Neural progenitor cell (in vitro differentiated cells): ENCODE results near the gene LMBR1L. TPM values are rescaled to one million over a fixed set of nuclear protein-coding genes. Genes with fewer than 3 reads are reported as not detected.
"Not testable (repeated sequence)": the region's sequence is repeated elsewhere in the genome, so short reads cannot be mapped to it uniquely, and the experiment has no call there.

ENCODE experiments used
- DNase-seq: peaks from one replicate; pipeline ENCODE4 v3.0.0-alpha.2; 2016; ENCODE audit warnings: low spot score
- H2AFZ ChIP-seq: fragments of 200-600 bp; sonication (generic); replicated peaks from 2 replicates; pipeline ENCODE4 v1.6.1; 2016; ENCODE audit warnings: antibody characterized with exemption
- H3F3A ChIP-seq: fragments of 200-600 bp; sonication (generic); 2 replicates; pipeline ENCODE4 v1.6.1; 2016; ENCODE audit warnings: antibody characterized with exemption, low read depth
- H3K27ac ChIP-seq: fragments of 200-600 bp; sonication (generic); 2 replicates; pipeline ENCODE4 v1.5.1; 2016; ENCODE audit warnings: mild to moderate bottlenecking
- H3K27me3 ChIP-seq: fragments of 200-600 bp; sonication (generic); 2 replicates; pipeline ENCODE4 v1.6.1; 2016; ENCODE audit warnings: mild to moderate bottlenecking, moderate library complexity
- H3K36me3 ChIP-seq: fragments of 200-600 bp; sonication (generic); 2 replicates; pipeline ENCODE4 v1.5.1; 2016
- H3K4me1 ChIP-seq: fragments of 200-600 bp; sonication (generic); 2 replicates; pipeline ENCODE4 v1.6.1; 2016; ENCODE audit warnings: mixed run types
- H3K4me2 ChIP-seq: fragments of 200-600 bp; sonication (generic); 2 replicates; pipeline ENCODE4 v1.6.1; 2016
- H3K4me3 ChIP-seq: fragments of 200-600 bp; sonication (generic); 2 replicates; pipeline ENCODE4 v1.5.1; 2016
- H3K79me2 ChIP-seq: fragments of 200-600 bp; sonication (generic); 2 replicates; pipeline ENCODE4 v1.6.1; 2016; ENCODE audit warnings: low read depth
- H3K9ac ChIP-seq: fragments of 200-600 bp; sonication (generic); 2 replicates; pipeline ENCODE4 v1.6.1; 2016
- H3K9me3 ChIP-seq: fragments of 200-600 bp; sonication (generic); 2 replicates; pipeline ENCODE4 v1.5.1; 2016; ENCODE audit warnings: low read depth
- H4K20me1 ChIP-seq: fragments of 200-600 bp; sonication (generic); 2 replicates; pipeline ENCODE4 v1.6.1; 2016; ENCODE audit warnings: low read depth
- H3K27ac Mint-ChIP-seq: 3 replicates; pipeline ENCODE4 v1.8.0; 2021; ENCODE audit warnings: mixed read lengths
- H3K27me3 Mint-ChIP-seq: 2 replicates; pipeline ENCODE4 v1.8.0; 2022; ENCODE audit warnings: low read depth, mild to moderate bottlenecking, inconsistent platforms, moderate library complexity, mixed read lengths; ENCODE audit not compliant: insufficient read depth
- H3K36me3 Mint-ChIP-seq: 3 replicates; pipeline ENCODE4 v1.8.0; 2021; ENCODE audit warnings: mixed read lengths
- H3K4me1 Mint-ChIP-seq: 3 replicates; pipeline ENCODE4 v1.8.0; 2021; ENCODE audit warnings: mixed read lengths
- H3K4me3 Mint-ChIP-seq: 3 replicates; pipeline ENCODE4 v1.8.0; 2021; ENCODE audit warnings: mild to moderate bottlenecking, moderate library complexity, mixed read lengths
- H3K9me3 Mint-ChIP-seq: 3 replicates; pipeline ENCODE4 v1.8.0; 2020; ENCODE audit warnings: mixed read lengths
- CTCF ChIP-seq: fragments of 200-600 bp; sonication (generic); IDR thresholded peaks from 2 replicates; pipeline ENCODE4 v1.5.1; 2017; ENCODE audit warnings: antibody characterized with exemption, mild to moderate bottlenecking
- EZH2 ChIP-seq: fragments of 200-600 bp; sonication (generic); IDR thresholded peaks from 2 replicates; pipeline ENCODE4 v1.6.1; 2017; ENCODE audit warnings: antibody characterized with exemption, mild to moderate bottlenecking, moderate library complexity
- EZH2phosphoT487 ChIP-seq: fragments of 200-600 bp; sonication (generic); IDR thresholded peaks from 2 replicates; pipeline ENCODE4 v1.6.1; 2017; ENCODE audit warnings: antibody characterized with exemption
- total RNA-seq: library from RNA; depleted of rRNA; stranded (reverse); fragments of >200 nt; gene quantifications from 2 replicates; pipeline ENCODE4 v1.2.3, GENCODE V29; 2015; ENCODE audit warnings: low replicate concordance

Gene LMBR1L
- total RNA-seq, 1 donor from 2014 or later, result 32.7 TPM

- H3K27ac Mint-ChIP-seq, result no peak overlapping the region
Measured at GRCh38 chr12:49138999-49139398, 28.4 kb upstream of the LMBR1L start.

GRCh38 chr12:49138587-49138986 lies 27.9 kb upstream of the LMBR1L start:
- H3K79me2 ChIP-seq, result no peaks in the 10 kb centered on the region
- H3K27ac ChIP-seq, result no peak overlapping the region
- no peak for TF ChIP-seq EZH2
- TF ChIP-seq EZH2phosphoT487, result no peak
- TF ChIP-seq CTCF, result no peak
- no peaks in the 10 kb centered on the region for H3F3A ChIP-seq
- H3K9me3 Mint-ChIP-seq, result no peaks in the 10 kb centered on the region
- no peak overlapping the region for H3K4me2 ChIP-seq
- peaks cover 4% of the 10 kb centered on the region for H3K36me3 Mint-ChIP-seq
- H3K9ac ChIP-seq, result no peak overlapping the region
- H3K9me3 ChIP-seq, result no peaks in the 10 kb centered on the region
- H3K27me3 ChIP-seq, result no peaks in the 10 kb centered on the region
- H4K20me1 ChIP-seq, result no peaks in the 10 kb centered on the region
- H3K4me1 Mint-ChIP-seq, result peaks cover 9% of the 10 kb centered on the region
- H3K36me3 ChIP-seq, result no peaks in the 10 kb centered on the region
- H2AFZ ChIP-seq, result no peak overlapping the region
- peaks cover 5% of the 10 kb centered on the region for H3K4me1 ChIP-seq
- H3K27me3 Mint-ChIP-seq, result peaks cover 2% of the 10 kb centered on the region
- no peak overlapping the region for H3K4me3 ChIP-seq
- no peak overlapping the region for H3K4me3 Mint-ChIP-seq
- DNase-seq, result no peak
- H3K27ac Mint-ChIP-seq, result no peak overlapping the region

More at GRCh38 chr12:49138999-49139398, 28.4 kb upstream of the LMBR1L start:
- H3K27me3 Mint-ChIP-seq, result peaks cover 2% of the 10 kb centered on the region
- peaks cover 4% of the 10 kb centered on the region for H3K36me3 Mint-ChIP-seq
- Histone ChIP-seq H3F3A (no peaks in the 10 kb centered on the region), H3K9ac (no peak overlapping the region), H3K4me2 (no peak overlapping the region), H3K9me3 (no peaks in the 10 kb centered on the region), H4K20me1 (no peaks in the 10 kb centered on the region), H2AFZ (no peak overlapping the region), H3K4me1 (peaks cover 5% of the 10 kb centered on the region), H3K4me3 (no peak overlapping the region), H3K36me3 (no peaks in the 10 kb centered on the region), H3K27ac (no peak overlapping the region), H3K79me2 (no peaks in the 10 kb centered on the region), H3K27me3 (no peaks in the 10 kb centered on the region)
- peaks cover 6% of the 10 kb centered on the region for H3K4me1 Mint-ChIP-seq
- no peaks in the 10 kb centered on the region for H3K9me3 Mint-ChIP-seq
- no peak for DNase-seq
- H3K4me3 Mint-ChIP-seq, result no peak overlapping the region
- TF ChIP-seq CTCF (no peak), EZH2phosphoT487 (no peak), EZH2 (no peak)

GRCh38 chr12:49137476-49137875 lies 26.8 kb upstream of the LMBR1L start:
- H3K27me3 ChIP-seq, result no peaks in the 10 kb centered on the region
- no peaks in the 10 kb centered on the region for H3K9me3 ChIP-seq
- no peaks in the 10 kb centered on the region for H3K9me3 Mint-ChIP-seq
- DNase-seq, result no peak
- H2AFZ ChIP-seq, result no peak overlapping the region
- H3F3A ChIP-seq, result no peaks in the 10 kb centered on the region
- H3K4me2 ChIP-seq, result no peak overlapping the region
- H3K4me1 Mint-ChIP-seq, result peaks cover 19% of the 10 kb centered on the region
- H3K27me3 Mint-ChIP-seq, result no peaks in the 10 kb centered on the region
- no peaks in the 10 kb centered on the region for H4K20me1 ChIP-seq
- H3K4me3 Mint-ChIP-seq, result no peak overlapping the region
- no peak overlapping the region for H3K27ac Mint-ChIP-seq
- peaks cover 9% of the 10 kb centered on the region for H3K79me2 ChIP-seq
- no peak overlapping the region for H3K27ac ChIP-seq
- H3K36me3 ChIP-seq, result no peaks in the 10 kb centered on the region
- H3K4me3 ChIP-seq, result no peak overlapping the region
- TF ChIP-seq EZH2, result no peak
- no peak overlapping the region for H3K9ac ChIP-seq
- peaks cover 11% of the 10 kb centered on the region for H3K4me1 ChIP-seq
- peaks cover 4% of the 10 kb centered on the region for H3K36me3 Mint-ChIP-seq

- not testable (repeated sequence) for H4K20me1 ChIP-seq, H3K36me3 ChIP-seq, H3K4me3 Mint-ChIP-seq, H3K36me3 Mint-ChIP-seq, H3K27ac Mint-ChIP-seq, H3K9me3 ChIP-seq, H3K4me2 ChIP-seq, DNase-seq, H3K27me3 ChIP-seq, H3K27ac ChIP-seq, H3F3A ChIP-seq, H2AFZ ChIP-seq, H3K9ac ChIP-seq, H3K4me3 ChIP-seq, H3K9me3 Mint-ChIP-seq, H3K27me3 Mint-ChIP-seq
- peaks cover 14% of the 10 kb centered on the region for H3K79me2 ChIP-seq
- peaks cover 16% of the 10 kb centered on the region for H3K4me1 ChIP-seq
- H3K4me1 Mint-ChIP-seq, result peaks cover 24% of the 10 kb centered on the region
Measured at GRCh38 chr12:49136997-49137396, 26.4 kb upstream of the LMBR1L start.
